ENCODE data around the gene CUBN. TPM values are rescaled to one million over a fixed set of nuclear protein-coding genes. Genes with fewer than 3 reads are reported as not detected.

The CUBN gene
- total RNA-seq, 1 experiment from 2014 or later, result 0.46 TPM

- TF ChIP-seq ZNF232 (CRISPR knock-in tag; IDR thresholded peaks at IDR 0.05) (no peak), NR2C2 (CRISPR knock-in tag; IDR thresholded peaks at IDR 0.05) (no peak), AFF4 (CRISPR knock-in tag; IDR thresholded peaks at IDR 0.05; ENCODE audit: borderline replicate concordance) (no peak), ZNF219 (CRISPR knock-in tag; IDR thresholded peaks at IDR 0.05; ENCODE audit: borderline replicate concordance) (no peak), ZSCAN18 (CRISPR knock-in tag; IDR thresholded peaks at IDR 0.05) (no peak), STAT6 (CRISPR knock-in tag; conservative IDR thresholded peaks at IDR 0.05; ENCODE audit: low read depth) (no peak), ZMAT4 (CRISPR knock-in tag; IDR thresholded peaks at IDR 0.05) (no peak), NFATC4 (CRISPR knock-in tag; IDR thresholded peaks at IDR 0.05) (no peak), CDX4 (CRISPR knock-in tag; IDR thresholded peaks at IDR 0.05; ENCODE audit: borderline replicate concordance) (no peak), ERG (CRISPR knock-in tag; IDR thresholded peaks at IDR 0.05) (no peak), CTCF (IDR thresholded peaks at IDR 0.05) (no peak), TEAD4 (CRISPR knock-in tag; IDR thresholded peaks at IDR 0.05) (no peak), USF1 (CRISPR knock-in tag; IDR thresholded peaks at IDR 0.05) (no peak), EMX1 (CRISPR knock-in tag; IDR thresholded peaks at IDR 0.05) (no peak), E2F5 (CRISPR knock-in tag; IDR thresholded peaks at IDR 0.05) (no peak), TP53 (CRISPR knock-in tag; IDR thresholded peaks at IDR 0.05) (no peak), ZNF512 (CRISPR knock-in tag; IDR thresholded peaks at IDR 0.05; ENCODE audit: borderline replicate concordance) (no peak)
- H3K4me1 Mint-ChIP-seq, result peaks cover 20% of the 10 kb centered on the region
- no peak overlapping the region for H3K4me3 Mint-ChIP-seq
- no peak overlapping the region for H3K27ac Mint-ChIP-seq
- DNase-seq (ENCODE audit: low spot score), result no peak
- ChIA-PET POLR2A (no interaction called here), CTCF (no interaction called here)
- H3K27me3 Mint-ChIP-seq (ENCODE audit: low read depth), result no peaks in the 10 kb centered on the region
- H3K9me3 Mint-ChIP-seq, result no peaks in the 10 kb centered on the region
- ATAC-seq, result no peak
- no peaks in the 10 kb centered on the region for H3K36me3 Mint-ChIP-seq
These were observed 100.4 kb downstream of the CUBN start for GRCh38 chr10:17029239-17029580.

All from WTC11 (cell line).